DOHH2 (cell line): ENCODE data around the gene PAX3.

Experiments used
- H3F3A ChIP-seq: fragments of 200-600 bp; sonication (generic), shearing (Covaris generic); 2 replicates; pipeline ENCODE4 v1.6.0; 2016; ENCODE audit warnings: antibody characterized with exemption, mild to moderate bottlenecking; ENCODE audit not compliant: control insufficient read depth, insufficient read depth
- H3K27ac ChIP-seq: fragments of 200-600 bp; sonication (generic); 2 replicates; pipeline ENCODE4 v1.5.1; 2014; ENCODE audit warnings: low read depth, mild to moderate bottlenecking, low read length, moderate library complexity
- H3K27me3 ChIP-seq: fragments of 200-600 bp; sonication (generic); 2 replicates; pipeline ENCODE4 v1.6.1; 2014; ENCODE audit warnings: mild to moderate bottlenecking, low read length, mixed read lengths; ENCODE audit not compliant: control insufficient read depth
- H3K36me3 ChIP-seq: fragments of 200-600 bp; sonication (generic); 2 replicates; pipeline ENCODE4 v1.6.1; 2014; ENCODE audit warnings: mild to moderate bottlenecking, low read length, moderate library complexity, mixed read lengths; ENCODE audit not compliant: control insufficient read depth
- H3K4me1 ChIP-seq: fragments of 200-600 bp; sonication (generic); 2 replicates; pipeline ENCODE4 v1.6.1; 2014; ENCODE audit warnings: mild to moderate bottlenecking, low read length, mixed read lengths; ENCODE audit not compliant: control insufficient read depth
- H3K4me2 ChIP-seq: fragments of 200-600 bp; sonication (generic); 2 replicates; pipeline ENCODE4 v1.6.0; 2014; ENCODE audit warnings: mild to moderate bottlenecking, low read length, moderate library complexity
- H3K4me3 ChIP-seq: fragments of 200-600 bp; sonication (generic); 2 replicates; pipeline ENCODE4 v1.5.1; 2014; ENCODE audit warnings: mild to moderate bottlenecking, low read length, mixed read lengths
- H3K79me2 ChIP-seq: fragments of 200-600 bp; sonication (generic); 2 replicates; pipeline ENCODE4 v1.6.1; 2014; ENCODE audit warnings: mild to moderate bottlenecking, low read length, mixed read lengths; ENCODE audit not compliant: control insufficient read depth
- H3K9me2 ChIP-seq: fragments of 200-600 bp; sonication (generic); replicated peaks from 2 replicates; pipeline ENCODE4 v1.6.1; 2014; ENCODE audit warnings: mild to moderate bottlenecking, low read length, mixed read lengths; ENCODE audit not compliant: control insufficient read depth
- H3K9me3 ChIP-seq: fragments of 200-600 bp; sonication (generic); 2 replicates; pipeline ENCODE4 v1.6.1; 2014; ENCODE audit warnings: antibody characterized with exemption, low read length, mixed read lengths; ENCODE audit not compliant: control insufficient read depth, insufficient read depth
- H4K20me1 ChIP-seq: fragments of 200-600 bp; sonication (generic); 2 replicates; pipeline ENCODE4 v1.6.0; 2014; ENCODE audit warnings: low read depth, mild to moderate bottlenecking, antibody characterized with exemption, low read length, moderate library complexity; ENCODE audit not compliant: control insufficient read depth, insufficient read depth
- CTCF ChIP-seq: fragments of 200-600 bp; sonication (generic); IDR thresholded peaks from one replicate; pipeline ENCODE4 v1.5.1; 2014; ENCODE audit warnings: antibody characterized with exemption, mild to moderate bottlenecking, low read depth, low read length; ENCODE audit not compliant: poor library complexity, severe bottlenecking
- EZH2phosphoT487 ChIP-seq: fragments of 200-600 bp; sonication (generic); IDR thresholded peaks from 2 replicates; pipeline ENCODE4 v1.6.1; 2017; ENCODE audit warnings: borderline replicate concordance, mild to moderate bottlenecking, antibody characterized with exemption, low read length, moderate library complexity, mixed read lengths

PAX3 gene

GRCh38 chr2:222305516-222306392 lies 7.0 kb upstream of the PAX3 start:
- TF ChIP-seq EZH2phosphoT487 (no peak), CTCF (no peak)

GRCh38 chr2:222304737-222305515 lies 6.1 kb upstream of the PAX3 start:
- TF ChIP-seq CTCF = no peak
- 0 out of 2 replicates have a peak, but pooled peaks have one; percentile 2 for TF ChIP-seq EZH2phosphoT487
- no peak overlapping the region for H3K4me3 ChIP-seq
- no peaks in the 10 kb centered on the region for H4K20me1 ChIP-seq
- no peaks in the 10 kb centered on the region for H3F3A ChIP-seq
- H3K27me3 ChIP-seq = peaks cover 48% of the 10 kb centered on the region
- H3K4me1 ChIP-seq = no peaks in the 10 kb centered on the region
- no peak overlapping the region; the same call in 1 of the 2 replicates for H3K4me2 ChIP-seq
- H3K79me2 ChIP-seq = no peaks in the 10 kb centered on the region
- H3K36me3 ChIP-seq = no peaks in the 10 kb centered on the region
- H3K9me3 ChIP-seq = no peaks in the 10 kb centered on the region
- H3K9me2 ChIP-seq = no peaks in the 10 kb centered on the region
- no peak overlapping the region for H3K27ac ChIP-seq

More at GRCh38 chr2:222305516-222306392, 7.0 kb upstream of the PAX3 start:
- Histone ChIP-seq H4K20me1 (no peaks in the 10 kb centered on the region), H3K79me2 (no peaks in the 10 kb centered on the region), H3K4me1 (no peaks in the 10 kb centered on the region), H3K27me3 (peaks cover 56% of the 10 kb centered on the region), H3K4me2 (peak overlapping the region; percentile 1; the same call in 1 of the 2 replicates), H3K9me3 (no peaks in the 10 kb centered on the region), H3K9me2 (no peaks in the 10 kb centered on the region), H3F3A (no peaks in the 10 kb centered on the region), H3K36me3 (no peaks in the 10 kb centered on the region), H3K4me3 (no peak overlapping the region), H3K27ac (no peak overlapping the region)

- H3K27me3 ChIP-seq = peaks cover 41% of the 10 kb centered on the region
- TF ChIP-seq EZH2phosphoT487 = no peak
- TF ChIP-seq CTCF = no peak
- no peaks in the 10 kb centered on the region for H3K4me1 ChIP-seq
- no peaks in the 10 kb centered on the region for H3K9me2 ChIP-seq
- no peaks in the 10 kb centered on the region for H4K20me1 ChIP-seq
- H3K79me2 ChIP-seq = no peaks in the 10 kb centered on the region
- H3K4me3 ChIP-seq = no peak overlapping the region
- H3K4me2 ChIP-seq = no peak overlapping the region
- H3F3A ChIP-seq = no peaks in the 10 kb centered on the region
- H3K36me3 ChIP-seq = no peaks in the 10 kb centered on the region
- H3K27ac ChIP-seq = no peak overlapping the region
- no peaks in the 10 kb centered on the region for H3K9me3 ChIP-seq
Measured at GRCh38 chr2:222303828-222304736, 5.3 kb upstream of the PAX3 start.
